SU-DHL-6 (cell line): ENCODE results near the gene SRSF9.
"Not testable (repeated sequence)": the region's sequence is repeated elsewhere in the genome, so short reads cannot be mapped to it uniquely, and the experiment has no call there.

Experiments used
- H2AFZ ChIP-seq: fragments of 200-600 bp; sonication (generic); 2 replicates; pipeline ENCODE4 v1.6.1; 2014; ENCODE audit warnings: low read depth, mild to moderate bottlenecking, moderate library complexity, mixed read lengths, antibody characterized with exemption, low read length; ENCODE audit not compliant: severe bottlenecking
- H3F3A ChIP-seq: fragments of 200-600 bp; shearing (Covaris generic); 2 replicates; pipeline ENCODE4 v1.6.0; 2016; ENCODE audit warnings: antibody characterized with exemption, mild to moderate bottlenecking; ENCODE audit not compliant: insufficient read depth
- H3K27ac ChIP-seq: fragments of 200-600 bp; sonication (generic); 2 replicates; pipeline ENCODE4 v1.5.1; 2016; ENCODE audit warnings: low read depth, mild to moderate bottlenecking, low read length, moderate library complexity, mixed read lengths
- H3K27me3 ChIP-seq: fragments of 200-600 bp; sonication (generic), shearing (Covaris generic); 2 replicates; pipeline ENCODE4 v1.6.0; 2014; ENCODE audit warnings: mild to moderate bottlenecking, low read length
- H3K36me3 ChIP-seq: fragments of 200-600 bp; sonication (generic); 2 replicates; pipeline ENCODE4 v1.6.1; 2014; ENCODE audit warnings: mild to moderate bottlenecking, low read length, mixed read lengths
- H3K4me2 ChIP-seq: fragments of 300-600, 200-600 bp; shearing (Covaris generic), sonication (generic); 2 replicates; pipeline ENCODE4 v1.6.0; 2014; ENCODE audit warnings: low read length, low read depth, mild to moderate bottlenecking; ENCODE audit not compliant: poor library complexity, severe bottlenecking
- H3K4me3 ChIP-seq: fragments of 200-600 bp; sonication (generic); 2 replicates; pipeline ENCODE4 v1.5.1; 2014; ENCODE audit warnings: antibody characterized with exemption, low read length, mild to moderate bottlenecking, mixed read lengths; ENCODE audit not compliant: insufficient read depth, poor library complexity, severe bottlenecking
- H3K79me2 ChIP-seq: fragments of 200-600 bp; sonication (generic); 2 replicates; pipeline ENCODE4 v1.6.1; 2014; ENCODE audit warnings: mild to moderate bottlenecking, low read length, moderate library complexity; ENCODE audit not compliant: insufficient read depth
- H3K9ac ChIP-seq: fragments of 200-600 bp; sonication (generic); 2 replicates; pipeline ENCODE4 v1.7.0; 2014; ENCODE audit warnings: mild to moderate bottlenecking, low read length
- H3K9me2 ChIP-seq: fragments of 200-600 bp; sonication (generic); replicated peaks from 2 replicates; pipeline ENCODE4 v1.6.1; 2014; ENCODE audit warnings: low read length; ENCODE audit not compliant: insufficient read depth
- H3K9me3 ChIP-seq: fragments of 200-600 bp; sonication (generic); 2 replicates; pipeline ENCODE4 v1.6.1; 2014; ENCODE audit warnings: low read length, mixed read lengths; ENCODE audit not compliant: insufficient read depth
- H4K20me1 ChIP-seq: fragments of 200-600 bp; sonication (generic); 2 replicates; pipeline ENCODE4 v1.6.1; 2014; ENCODE audit warnings: low read depth, mild to moderate bottlenecking, antibody characterized with exemption, low read length, moderate library complexity, mixed read lengths
- CTCF ChIP-seq: fragments of 200-600 bp; sonication (generic); IDR thresholded peaks from one replicate; pipeline ENCODE4 v1.5.1; 2017; ENCODE audit warnings: antibody characterized with exemption, mild to moderate bottlenecking, low read length, moderate library complexity; ENCODE audit not compliant: insufficient read depth, poor library complexity, severe bottlenecking
- EZH2phosphoT487 ChIP-seq: fragments of 200-600 bp; sonication (generic), shearing (Covaris generic); conservative IDR thresholded peaks from 2 replicates; pipeline ENCODE4 v1.6.1; 2018; ENCODE audit warnings: mild to moderate bottlenecking, antibody characterized with exemption, low read length, moderate library complexity, mixed read lengths

The SRSF9 gene

GRCh38 chr12:120490325-120490724, 20.8 kb upstream of the SRSF9 start:
- Histone ChIP-seq H3K79me2 (no peaks in the 10 kb centered on the region), H3K4me3 (no peak overlapping the region), H3F3A (no peaks in the 10 kb centered on the region), H3K36me3 (no peaks in the 10 kb centered on the region), H3K9me3 (no peaks in the 10 kb centered on the region), H3K9ac (no peak overlapping the region), H3K4me2 (no peak overlapping the region), H3K27ac (no peak overlapping the region), H4K20me1 (no peaks in the 10 kb centered on the region), H2AFZ (no peak overlapping the region), H3K27me3 (no peaks in the 10 kb centered on the region), H3K9me2 (no peaks in the 10 kb centered on the region)
- TF ChIP-seq EZH2phosphoT487 (no peak), CTCF (no peak)

GRCh38 chr12:120489018-120489417, 19.5 kb upstream of the SRSF9 start:
- no peaks in the 10 kb centered on the region for H4K20me1 ChIP-seq
- H3K4me2 ChIP-seq, result no peak overlapping the region
- no peaks in the 10 kb centered on the region for H3K79me2 ChIP-seq
- no peaks in the 10 kb centered on the region for H3K27me3 ChIP-seq
- H3K36me3 ChIP-seq, result no peaks in the 10 kb centered on the region
- H3K9me3 ChIP-seq, result no peaks in the 10 kb centered on the region
- no peak overlapping the region for H3K27ac ChIP-seq
- no peak overlapping the region for H3K9ac ChIP-seq
- no peak overlapping the region for H3K4me3 ChIP-seq
- H3F3A ChIP-seq, result no peaks in the 10 kb centered on the region
- TF ChIP-seq CTCF (no peak), EZH2phosphoT487 (no peak)
- no peaks in the 10 kb centered on the region for H3K9me2 ChIP-seq
- H2AFZ ChIP-seq, result no peak overlapping the region

GRCh38 chr12:120488057-120488640, 18.6 kb upstream of the SRSF9 start:
- no peaks in the 10 kb centered on the region for H3F3A ChIP-seq
- TF ChIP-seq CTCF, result no peak
- TF ChIP-seq EZH2phosphoT487, result no peak
- no peak overlapping the region for H3K27ac ChIP-seq
- H3K79me2 ChIP-seq, result no peaks in the 10 kb centered on the region
- H3K9me2 ChIP-seq, result no peaks in the 10 kb centered on the region
- no peaks in the 10 kb centered on the region for H4K20me1 ChIP-seq
- H3K27me3 ChIP-seq, result no peaks in the 10 kb centered on the region
- no peak overlapping the region for H3K4me2 ChIP-seq
- H2AFZ ChIP-seq, result no peak overlapping the region
- H3K4me3 ChIP-seq, result no peak overlapping the region
- H3K9ac ChIP-seq, result no peak overlapping the region
- no peaks in the 10 kb centered on the region for H3K36me3 ChIP-seq
- no peaks in the 10 kb centered on the region for H3K9me3 ChIP-seq

- not testable (repeated sequence) for H3K9me2 ChIP-seq, H2AFZ ChIP-seq, H3K4me2 ChIP-seq, H3F3A ChIP-seq, H3K27ac ChIP-seq, H4K20me1 ChIP-seq, H3K9me3 ChIP-seq, H3K79me2 ChIP-seq, H3K36me3 ChIP-seq, H3K27me3 ChIP-seq, H3K9ac ChIP-seq, H3K4me3 ChIP-seq
These were observed 18.0 kb upstream of the SRSF9 start for GRCh38 chr12:120487552-120487951.
